Tibial nerve (tissue), 3 donors: ENCODE data around the gene CCDC158.

Experiments
- POLR2A ChIP-seq, 2 donors: fragments of 450-650 bp; IDR thresholded peaks; one replicate each; pipeline ENCODE4 v1.6.1; 2017; ENCODE audit warnings: antibody characterized with exemption in 2 of 2, mild to moderate bottlenecking in 2 of 2, moderate library complexity in 2 of 2
- TF ChIP-seq, protein P1 (sequence below), 5 experiments: fragments of 200-600 bp in 3 of 5; fragments of 450-650 bp in 2 of 5; sonication (generic) in 3 of 5; IDR thresholded peaks; one replicate each; pipeline ENCODE4 v1.5.1; 2016 to 2019; ENCODE audit warnings: antibody characterized with exemption in 5 of 5, mild to moderate bottlenecking in 3 of 5, moderate library complexity in 2 of 5

DNA sequence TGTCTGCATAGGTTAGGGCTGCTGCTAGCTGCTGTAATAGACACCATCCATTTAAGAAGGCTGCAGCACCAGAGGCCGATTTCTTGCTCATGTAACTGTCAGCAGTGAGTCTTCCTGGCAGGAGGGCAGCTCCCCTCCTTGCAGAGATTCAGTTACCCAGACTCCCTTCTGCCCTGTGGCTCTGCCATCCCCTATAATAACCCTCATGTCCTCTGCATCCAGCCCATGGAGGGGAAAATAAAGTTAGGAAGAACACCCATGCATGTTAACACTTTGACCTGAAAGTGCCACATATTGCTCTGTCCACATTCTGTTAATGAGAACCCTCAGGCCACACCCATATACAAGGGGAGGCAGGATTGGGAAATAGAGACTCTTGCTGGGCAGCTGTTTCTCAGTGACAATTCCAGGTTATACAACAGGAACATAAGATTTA lies 109.0 kb downstream of the CCDC158 start:
- TF ChIP-seq, protein P1, sequence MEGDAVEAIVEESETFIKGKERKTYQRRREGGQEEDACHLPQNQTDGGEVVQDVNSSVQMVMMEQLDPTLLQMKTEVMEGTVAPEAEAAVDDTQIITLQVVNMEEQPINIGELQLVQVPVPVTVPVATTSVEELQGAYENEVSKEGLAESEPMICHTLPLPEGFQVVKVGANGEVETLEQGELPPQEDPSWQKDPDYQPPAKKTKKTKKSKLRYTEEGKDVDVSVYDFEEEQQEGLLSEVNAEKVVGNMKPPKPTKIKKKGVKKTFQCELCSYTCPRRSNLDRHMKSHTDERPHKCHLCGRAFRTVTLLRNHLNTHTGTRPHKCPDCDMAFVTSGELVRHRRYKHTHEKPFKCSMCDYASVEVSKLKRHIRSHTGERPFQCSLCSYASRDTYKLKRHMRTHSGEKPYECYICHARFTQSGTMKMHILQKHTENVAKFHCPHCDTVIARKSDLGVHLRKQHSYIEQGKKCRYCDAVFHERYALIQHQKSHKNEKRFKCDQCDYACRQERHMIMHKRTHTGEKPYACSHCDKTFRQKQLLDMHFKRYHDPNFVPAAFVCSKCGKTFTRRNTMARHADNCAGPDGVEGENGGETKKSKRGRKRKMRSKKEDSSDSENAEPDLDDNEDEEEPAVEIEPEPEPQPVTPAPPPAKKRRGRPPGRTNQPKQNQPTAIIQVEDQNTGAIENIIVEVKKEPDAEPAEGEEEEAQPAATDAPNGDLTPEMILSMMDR (IDR thresholded peaks at IDR 0.05), result no peak
- no peak for TF ChIP-seq POLR2A (IDR thresholded peaks at IDR 0.05)
